DND-41 (cell line): ENCODE results near the gene PDE4D.

ENCODE experiments used
- EZH2 ChIP-seq: IDR thresholded peaks from 3 replicates; pipeline ENCODE4 v1.6.1; 2012; ENCODE audit warnings: borderline replicate concordance, low read depth, mild to moderate bottlenecking, moderate library complexity, low read length, inconsistent platforms; ENCODE audit not compliant: severe bottlenecking
- TF ChIP-seq, protein P1 (sequence below): IDR thresholded peaks from 2 replicates; pipeline ENCODE4 v1.5.1; 2012; ENCODE audit warnings: borderline replicate concordance, low read length, moderate library complexity, mild to moderate bottlenecking; ENCODE audit not compliant: poor library complexity, severe bottlenecking; ENCODE audit errors: extremely low read depth

DNA sequence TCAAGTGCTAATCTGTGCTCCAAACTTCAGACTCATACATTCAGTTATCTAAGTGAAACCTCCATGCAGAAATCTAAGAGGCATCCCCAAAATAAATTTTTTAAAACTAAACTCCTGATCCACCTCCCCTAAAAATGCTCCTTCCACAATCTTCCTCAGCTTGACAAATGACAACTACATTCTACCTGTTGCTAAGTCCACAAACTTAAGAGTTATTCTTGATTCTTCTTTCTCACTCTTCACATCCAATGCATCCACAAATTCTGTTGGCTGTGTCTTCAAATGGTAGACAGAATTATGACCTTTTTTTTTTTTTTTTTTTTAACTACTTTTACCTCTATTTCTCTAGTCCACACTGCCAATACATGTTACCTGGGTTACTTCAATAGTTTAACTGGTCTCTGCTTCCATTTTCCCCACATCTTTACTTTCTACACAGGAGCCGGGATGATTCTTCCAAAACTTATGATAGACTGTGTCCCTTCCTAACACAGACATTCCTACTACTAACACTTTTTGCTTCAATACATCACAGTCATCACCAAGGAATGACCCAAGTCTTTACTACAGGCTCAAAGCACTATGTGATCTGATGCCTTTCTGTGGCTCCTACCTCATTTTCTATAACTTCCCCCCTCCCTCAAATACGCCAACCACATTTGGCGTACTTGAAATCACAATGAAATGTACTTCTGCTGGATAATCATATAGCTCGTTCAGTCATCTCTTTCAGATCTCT, 143.6 kb downstream of the PDE4D start:
- TF ChIP-seq, protein P1, sequence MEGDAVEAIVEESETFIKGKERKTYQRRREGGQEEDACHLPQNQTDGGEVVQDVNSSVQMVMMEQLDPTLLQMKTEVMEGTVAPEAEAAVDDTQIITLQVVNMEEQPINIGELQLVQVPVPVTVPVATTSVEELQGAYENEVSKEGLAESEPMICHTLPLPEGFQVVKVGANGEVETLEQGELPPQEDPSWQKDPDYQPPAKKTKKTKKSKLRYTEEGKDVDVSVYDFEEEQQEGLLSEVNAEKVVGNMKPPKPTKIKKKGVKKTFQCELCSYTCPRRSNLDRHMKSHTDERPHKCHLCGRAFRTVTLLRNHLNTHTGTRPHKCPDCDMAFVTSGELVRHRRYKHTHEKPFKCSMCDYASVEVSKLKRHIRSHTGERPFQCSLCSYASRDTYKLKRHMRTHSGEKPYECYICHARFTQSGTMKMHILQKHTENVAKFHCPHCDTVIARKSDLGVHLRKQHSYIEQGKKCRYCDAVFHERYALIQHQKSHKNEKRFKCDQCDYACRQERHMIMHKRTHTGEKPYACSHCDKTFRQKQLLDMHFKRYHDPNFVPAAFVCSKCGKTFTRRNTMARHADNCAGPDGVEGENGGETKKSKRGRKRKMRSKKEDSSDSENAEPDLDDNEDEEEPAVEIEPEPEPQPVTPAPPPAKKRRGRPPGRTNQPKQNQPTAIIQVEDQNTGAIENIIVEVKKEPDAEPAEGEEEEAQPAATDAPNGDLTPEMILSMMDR: no peak
- no peak for TF ChIP-seq EZH2
